Fibroblast of the aortic adventitia (primary cell): Measurements from ENCODE around the gene CFAP65. TPM values are rescaled to one million over a fixed set of nuclear protein-coding genes. Genes with fewer than 3 reads are reported as not detected.

Experiments used
- DNase-seq: peaks from one replicate; pipeline ENCODE4 v3.0.0-alpha.2; 2010; ENCODE audit warnings: low read depth
- H3K4me3 ChIP-seq: 2 replicates; pipeline ENCODE4 v1.5.1; 2011; ENCODE audit warnings: low read depth, mild to moderate bottlenecking, control low read depth, low read length, moderate library complexity
- CTCF ChIP-seq: IDR thresholded peaks from 2 replicates; pipeline ENCODE4 v1.5.1; 2011; ENCODE audit warnings: mild to moderate bottlenecking, low read length, control low read depth, inconsistent platforms; ENCODE audit not compliant: insufficient read depth
- total RNA-seq: library from RNA; depleted of rRNA; stranded (reverse); fragments of >200 nt; gene quantifications from 2 replicates; pipeline ENCODE4 v1.2.3, GENCODE V29; 2012; ENCODE audit warnings: low replicate concordance

CFAP65 gene
- total RNA-seq, 1 donor = not detected

- TF ChIP-seq CTCF = no peak
- DNase-seq = peak; percentile 28
- H3K4me3 ChIP-seq = no peak overlapping the region
These were observed 20.5 kb downstream of the CFAP65 start for GRCh38 chr2:219020604-219021365.

- no peak for DNase-seq
- H3K4me3 ChIP-seq = no peak overlapping the region
- TF ChIP-seq CTCF = no peak
These were observed 21.9 kb downstream of the CFAP65 start for GRCh38 chr2:219019436-219019835.

- TF ChIP-seq CTCF = no peak
- no peak overlapping the region for H3K4me3 ChIP-seq
- no peak for DNase-seq
These were observed 22.6 kb downstream of the CFAP65 start for GRCh38 chr2:219018726-219019125.

GRCh38 chr2:219018286-219018685 lies 23.0 kb downstream of the CFAP65 start:
- TF ChIP-seq CTCF = no peak
- no peak overlapping the region for H3K4me3 ChIP-seq
- DNase-seq = no peak

- TF ChIP-seq CTCF = no peak
- DNase-seq = no peak
- no peak overlapping the region for H3K4me3 ChIP-seq
These were observed 23.9 kb downstream of the CFAP65 start for GRCh38 chr2:219017201-219017931.

GRCh38 chr2:219016721-219017120 lies 24.6 kb downstream of the CFAP65 start:
- H3K4me3 ChIP-seq = no peak overlapping the region
- no peak for TF ChIP-seq CTCF
- no peak for DNase-seq
